HTR-8/SVneo (cell line): ENCODE data around the gene DEFB112.

Experiments
- DNase-seq: peaks from one replicate; pipeline ENCODE4 v3.0.0; 2011; ENCODE audit warnings: low spot score, mixed read lengths; ENCODE audit not compliant: insufficient read length
- FAIRE-seq: peaks from 2 replicates; lab custom pipeline; 2011; peaks lifted over from hg19 to GRCh38; lab: Jason Lieb, UNC

Gene DEFB112

GRCh38 chr6:50049829-50050228 lies at the start of gene DEFB112:
Gene DEFB112, minus strand, starts transcription at chr6:50049929. Its CDS starts 60 bp downstream, at chr6:50049869.
- DNase-seq, result no peak
- FAIRE-seq, result no peak

GRCh38 chr6:50098641-50098993 lies 48.9 kb upstream of the DEFB112 start:
- no peak for DNase-seq
- no peak for FAIRE-seq

GRCh38 chr6:50097966-50098640 lies 48.4 kb upstream of the DEFB112 start:
- no peak for FAIRE-seq
- DNase-seq, result no peak

DNA sequence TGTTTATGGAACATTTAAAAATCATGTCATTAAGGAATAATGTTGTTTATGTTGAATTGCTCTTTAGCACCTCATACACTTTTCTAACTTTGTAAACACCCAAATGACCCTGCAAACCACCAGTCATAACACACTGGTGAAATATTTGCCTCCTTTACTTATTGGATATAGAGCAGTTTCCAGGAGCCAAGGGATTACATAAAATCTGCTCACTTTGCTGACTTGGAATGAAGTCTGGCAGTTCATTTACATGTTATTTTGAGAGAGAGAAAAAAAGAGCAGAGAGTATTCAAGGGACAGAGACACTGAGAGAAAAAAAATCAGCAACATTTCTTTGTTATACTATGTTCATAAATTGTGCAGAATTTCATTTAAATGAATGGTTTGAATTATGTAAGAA lies 46.6 kb upstream of the DEFB112 start:
- DNase-seq, result no peak
- no peak for FAIRE-seq

- DNase-seq (no peak), FAIRE-seq (no peak)
Observed at GRCh38 chr6:50093938-50094272, 44.2 kb upstream of the DEFB112 start.

DNA sequence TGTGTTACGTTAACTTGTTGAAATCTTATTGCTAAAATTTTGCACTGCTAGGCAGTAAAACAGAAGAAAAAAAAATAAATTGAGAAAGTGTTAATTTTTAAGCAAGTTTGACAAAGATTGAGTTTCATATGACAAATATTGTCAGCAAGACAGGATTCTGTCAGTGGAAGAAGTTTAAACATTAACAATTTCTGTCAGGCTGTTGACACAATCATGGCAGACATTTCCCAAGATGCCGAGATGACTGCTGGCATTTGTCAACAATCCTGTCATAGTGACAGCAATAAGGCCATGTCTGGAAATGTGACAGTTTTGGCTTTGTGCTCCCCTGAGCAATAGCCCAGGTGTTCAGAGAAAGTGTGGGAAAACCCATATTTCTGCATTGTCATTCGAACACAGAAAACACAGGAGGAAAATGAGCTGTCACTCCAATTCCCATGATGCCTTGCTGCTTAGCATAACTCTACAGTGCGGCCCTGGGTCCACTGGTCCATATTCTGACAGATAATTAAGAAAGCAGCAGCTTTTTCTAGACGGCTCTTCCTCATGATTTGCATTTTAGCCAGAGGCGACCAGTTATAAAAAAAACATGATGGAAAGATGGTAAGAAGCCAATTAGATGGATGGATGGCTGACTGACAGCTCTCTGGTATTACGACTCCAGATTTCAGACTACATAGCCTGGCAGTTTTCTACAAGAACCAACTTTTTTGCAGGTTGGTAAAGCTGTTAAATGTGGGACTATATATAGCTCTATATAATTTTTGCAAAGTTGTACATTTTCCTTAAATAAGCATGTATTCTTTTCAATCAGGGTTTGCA lies 43.6 kb upstream of the DEFB112 start:
- DNase-seq (no peak), FAIRE-seq (no peak)

DNA sequence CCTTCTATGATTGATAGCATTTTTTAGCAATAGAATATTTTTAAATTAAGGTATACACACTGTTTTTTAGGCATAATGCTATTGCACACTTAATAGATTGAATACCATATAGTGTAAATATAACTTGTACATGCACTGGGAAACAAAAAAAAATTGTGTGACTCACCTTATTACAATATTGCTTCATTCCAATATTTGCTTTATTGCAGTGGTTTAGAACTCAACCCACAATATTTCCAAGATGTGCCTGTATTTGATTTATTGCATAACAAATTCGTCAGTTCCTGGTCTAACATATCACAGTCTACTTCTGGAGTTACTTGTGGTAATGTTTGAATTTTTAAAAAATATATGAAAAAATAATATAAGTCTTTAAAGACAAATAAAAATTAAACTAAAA lies 41.9 kb upstream of the DEFB112 start:
- no peak for FAIRE-seq
- no peak for DNase-seq

DNA sequence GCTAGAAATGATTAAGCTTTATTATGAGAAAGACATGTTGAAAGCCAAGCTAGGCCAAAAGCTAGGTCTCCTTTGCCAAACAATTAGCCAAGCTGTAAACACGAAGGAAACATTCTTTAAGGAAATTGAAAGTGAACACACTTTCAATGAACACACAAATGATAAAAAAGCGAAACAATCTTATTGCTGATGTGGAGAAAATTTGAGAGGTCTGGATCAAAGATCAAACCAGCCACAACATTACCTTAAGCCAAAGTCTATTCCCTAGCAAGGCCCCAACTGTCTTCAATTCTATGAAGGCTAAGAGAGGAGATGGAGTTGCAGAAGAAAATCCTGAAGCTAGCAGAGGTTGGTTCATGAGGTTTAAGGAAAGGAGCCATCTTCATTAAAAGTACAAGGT lies 40.2 kb upstream of the DEFB112 start:
- FAIRE-seq, result no peak
- DNase-seq, result no peak

DNA sequence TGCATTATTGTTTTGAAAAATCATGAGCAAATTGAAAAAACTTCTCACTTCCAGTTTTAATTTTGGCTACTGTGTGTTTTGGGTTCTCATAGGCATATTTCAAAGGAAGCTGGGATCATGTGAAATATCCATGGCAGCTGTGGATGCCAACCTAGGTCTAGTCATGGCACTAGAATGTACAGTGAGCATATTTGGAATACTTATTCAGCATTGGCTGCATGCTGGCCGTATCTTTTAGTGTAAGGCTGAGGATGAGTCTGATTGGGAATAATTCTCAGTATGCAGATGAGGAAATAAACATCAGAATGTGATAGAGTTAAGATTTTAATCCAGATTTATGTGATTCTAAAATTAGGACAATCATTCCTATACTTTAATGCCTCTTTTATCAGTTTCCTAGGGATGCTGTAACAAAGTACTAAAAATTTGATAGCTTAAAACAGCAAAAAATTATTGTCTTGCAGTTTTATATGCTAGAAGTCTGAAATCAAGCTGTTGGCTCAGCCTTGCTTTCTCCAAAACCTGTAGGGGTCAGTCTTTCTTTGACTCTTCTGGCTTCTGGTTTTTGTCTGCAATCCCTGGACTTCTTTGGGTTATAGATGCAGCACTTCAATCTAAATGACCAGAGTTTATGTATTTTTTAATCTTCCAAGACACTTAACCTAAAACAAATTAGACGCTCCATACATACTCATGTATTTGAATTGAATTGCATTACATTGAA lies 37.7 kb upstream of the DEFB112 start:
- FAIRE-seq (peak; percentile 81), DNase-seq (peak; percentile 25)

DNA sequence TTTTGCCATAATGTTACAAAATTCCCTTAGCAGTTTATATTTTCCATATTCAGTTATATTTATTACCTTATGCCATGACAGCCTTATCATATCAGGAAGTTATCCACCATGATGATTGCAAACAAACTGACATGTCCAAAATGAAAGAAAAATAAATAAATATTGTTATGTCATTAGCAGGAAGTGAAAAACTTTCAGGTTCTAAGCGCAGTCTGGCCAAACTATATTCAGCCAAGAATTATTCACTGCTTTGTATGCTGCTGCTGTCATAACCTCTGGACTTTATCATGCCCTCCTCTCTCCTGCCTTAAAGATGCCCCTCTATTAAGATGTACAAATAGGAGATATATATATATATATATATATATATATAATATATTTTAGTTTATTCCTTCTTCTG lies 27.7 kb upstream of the DEFB112 start:
- FAIRE-seq (no peak), DNase-seq (no peak)

- FAIRE-seq (no peak), DNase-seq (no peak)
Observed at GRCh38 chr6:50076431-50076830, 26.7 kb upstream of the DEFB112 start.

- FAIRE-seq (no peak), DNase-seq (no peak)
Observed at GRCh38 chr6:50071921-50072320, 22.2 kb upstream of the DEFB112 start.

DNA sequence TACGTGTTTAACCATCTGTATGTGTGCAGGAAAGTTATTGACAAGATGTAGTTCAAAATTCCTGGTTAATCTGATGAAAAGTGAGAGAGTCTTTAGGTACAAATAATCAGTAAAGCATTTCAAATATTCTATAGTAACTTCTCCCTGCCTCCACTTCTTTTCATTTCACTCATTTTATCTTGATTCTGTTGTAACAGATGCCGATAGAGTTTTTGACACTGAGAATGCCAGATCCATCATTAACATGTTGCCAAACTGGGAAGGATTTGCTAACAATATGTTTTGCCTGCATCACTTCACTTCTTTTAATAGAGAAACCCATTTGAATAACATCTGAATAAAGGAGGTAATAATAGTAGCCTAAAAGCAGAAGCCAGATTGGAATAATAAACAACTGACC lies 20.4 kb upstream of the DEFB112 start:
- no peak for DNase-seq
- FAIRE-seq, result no peak

- FAIRE-seq (no peak), DNase-seq (no peak)
Observed at GRCh38 chr6:50062051-50062450, 12.3 kb upstream of the DEFB112 start.

DNA sequence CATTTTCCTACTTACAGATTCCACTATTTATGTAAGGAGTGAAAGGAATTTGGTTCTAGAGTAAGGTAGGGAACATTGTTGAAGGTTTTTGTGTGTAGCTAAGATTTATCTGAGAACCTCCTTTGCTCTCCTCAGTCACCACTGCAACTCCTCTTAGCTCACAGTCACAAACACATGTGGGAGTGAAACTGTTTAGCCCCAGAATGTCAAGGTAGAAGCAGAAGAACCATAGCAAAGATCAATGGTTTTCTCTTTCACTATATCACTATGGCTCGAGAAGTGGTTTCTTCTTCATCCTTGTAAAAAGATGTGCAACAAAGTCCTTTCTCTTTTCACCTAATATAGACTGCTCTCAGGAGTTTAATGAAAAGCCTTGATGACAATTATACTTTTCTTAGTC lies 6.5 kb upstream of the DEFB112 start:
- no peak for DNase-seq
- no peak for FAIRE-seq

- DNase-seq (no peak), FAIRE-seq (no peak)
Observed at GRCh38 chr6:50047026-50047425, 2.7 kb downstream of the DEFB112 start.

GRCh38 chr6:50030777-50031562 lies 18.8 kb downstream of the DEFB112 start:
- FAIRE-seq (peak; percentile 68), DNase-seq (peak; percentile 5)

DNA sequence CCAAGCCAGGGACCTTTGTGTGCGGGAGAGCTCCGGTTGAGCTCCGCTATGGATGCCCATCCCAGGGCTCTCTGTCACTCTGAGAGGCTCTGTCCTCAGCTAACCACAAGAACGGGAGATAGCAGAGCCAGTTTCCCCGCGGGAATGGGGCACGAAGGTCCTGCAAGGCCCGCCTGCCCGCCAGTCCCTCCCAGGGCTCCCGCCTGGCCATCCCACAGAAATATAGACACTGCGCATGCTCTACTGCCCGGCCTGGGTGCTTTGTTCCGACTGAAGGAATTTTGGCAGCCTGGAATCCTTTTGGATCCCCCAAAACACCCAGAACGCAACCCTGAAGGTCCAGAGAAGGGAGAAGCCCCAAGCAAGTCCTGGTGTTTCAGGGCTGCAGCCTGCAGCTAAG lies 19.4 kb downstream of the DEFB112 start:
- DNase-seq, result no peak

GRCh38 chr6:50025258-50025657 lies 24.5 kb downstream of the DEFB112 start:
- FAIRE-seq (no peak), DNase-seq (no peak)

More for the DNA sequence above, 19.4 kb downstream of the DEFB112 start:
- FAIRE-seq, result no peak

- no peak for FAIRE-seq
- DNase-seq, result no peak
Observed at GRCh38 chr6:50021894-50022293, 27.8 kb downstream of the DEFB112 start, which contains the start of gene DEFB110. Gene DEFB110, minus strand, starts transcription at chr6:50021994. Its CDS starts 59 bp downstream, at chr6:50021935.
